Tibial artery (tissue), 4 donors: Measurements from ENCODE around the gene GUCA2A.
"Not testable (repeated sequence)": the region's sequence is repeated elsewhere in the genome, so short reads cannot be mapped to it uniquely, and the experiment has no call there.

Experiments
- DNase-seq, 2 donors: peaks; one replicate each; pipeline ENCODE4 v3.0.0-alpha.2; 2019
- H3K27ac ChIP-seq, 2 donors: fragments of 200-600 bp; sonication (generic) in 1 of 2; 1 replicate in 1 of 2; 2 replicates in 1 of 2; pipeline ENCODE4 v1.5.1; 2018 to 2019; ENCODE audit warnings: mild to moderate bottlenecking in 1 of 2
- H3K27me3 ChIP-seq, 2 donors: fragments of 200-600 bp; sonication (generic) in 1 of 2; one replicate each; pipeline versions ENCODE4 v1.5.1 to v1.6.0; 2016 to 2019
- H3K36me3 ChIP-seq, 3 donors: fragments of 200-600 bp; sonication (generic) in 2 of 3; one replicate each; pipeline ENCODE4 v1.5.1; 2016 to 2019; ENCODE audit warnings: mild to moderate bottlenecking in 2 of 3
- H3K4me1 ChIP-seq, 4 donors: fragments of 200-600 bp; sonication (generic) in 2 of 4; 1 replicate in 3 of 4; 2 replicates in 1 of 4; pipeline ENCODE4 v1.5.1; 2016 to 2019
- H3K4me3 ChIP-seq, 2 donors: fragments of 200-600 bp; sonication (generic) in 1 of 2; 1 replicate in 1 of 2; 2 replicates in 1 of 2; pipeline ENCODE4 v1.5.1; 2018 to 2019; ENCODE audit warnings: mild to moderate bottlenecking in 2 of 2
- H3K9me3 ChIP-seq, 3 donors: fragments of 200-600 bp; sonication (generic) in 1 of 3; one replicate each; pipeline ENCODE4 v1.5.1; 2016 to 2019
- CTCF ChIP-seq, 2 experiments: fragments of 200-600 bp in 1 of 2; fragments of 450-650 bp in 1 of 2; IDR thresholded peaks; one replicate each; pipeline ENCODE4 v1.5.1; 2017 to 2019; ENCODE audit warnings: antibody characterized with exemption in 2 of 2, mild to moderate bottlenecking in 1 of 2, moderate library complexity in 1 of 2
- intact Hi-C: fragments of 100-400 bp; cut with DNase I; formaldehyde crosslinking; loops from one replicate; pipeline ENCODE4 v1.15.0; 2023; ENCODE audit warnings: low total_unique reads

Gene GUCA2A

GRCh38 chr1:42164551-42165420 is at the start of gene GUCA2A:
Gene GUCA2A (minus strand): TSS chr1:42164745. CDS start chr1:42164712, 33 bp downstream.
- Histone ChIP-seq H3K36me3 (no peaks in the 10 kb centered on the region), H3K4me3 (no peak within 1 kb of the TSS), H3K27ac (no peak within 1 kb of the TSS), H3K9me3 (peaks cover 0 to 12% (median 8%) of the 10 kb centered on the region in 3 donors), H3K27me3 (peaks cover 0 to 18% of the 10 kb centered on the region in 2 donors), H3K4me1 (peaks cover 0 to 6% (median 5%) of the 10 kb centered on the region in 4 donors)
- no peak for DNase-seq
- no peak for TF ChIP-seq CTCF (IDR thresholded peaks at IDR 0.05)
- intact Hi-C loops = no loop called here

GRCh38 chr1:42211224-42211623 is 46.7 kb upstream of the GUCA2A start:
- peaks cover 0 to 21% (median 13%) of the 10 kb centered on the region in 4 donors for H3K4me1 ChIP-seq
- intact Hi-C loops = no loop called here
- H3K4me3 ChIP-seq = no peak overlapping the region
- no peak for DNase-seq
- no peaks in the 10 kb centered on the region for H3K27me3 ChIP-seq
- H3K27ac ChIP-seq = no peak overlapping the region
- no peaks in the 10 kb centered on the region for H3K9me3 ChIP-seq
- no peaks in the 10 kb centered on the region for H3K36me3 ChIP-seq
- no peak for TF ChIP-seq CTCF (IDR thresholded peaks at IDR 0.05)

GRCh38 chr1:42210421-42211133 is 46.0 kb upstream of the GUCA2A start:
- intact Hi-C loops = no loop called here
- Histone ChIP-seq H3K4me1 (peaks cover 0 to 21% (median 13%) of the 10 kb centered on the region in 4 donors), H3K27me3 (no peaks in the 10 kb centered on the region), H3K27ac (no peak overlapping the region), H3K9me3 (no peaks in the 10 kb centered on the region), H3K4me3 (no peak overlapping the region), H3K36me3 (no peaks in the 10 kb centered on the region)
- DNase-seq = no peak
- no peak for TF ChIP-seq CTCF (IDR thresholded peaks at IDR 0.05)

- no peak for DNase-seq
- Histone ChIP-seq H3K4me3 (no peak overlapping the region), H3K9me3 (no peaks in the 10 kb centered on the region), H3K27ac (no peak overlapping the region), H3K27me3 (no peaks in the 10 kb centered on the region), H3K36me3 (no peaks in the 10 kb centered on the region), H3K4me1 (peaks cover 0 to 21% (median 10%) of the 10 kb centered on the region in 4 donors)
- intact Hi-C loops = no loop called here
- no peak for TF ChIP-seq CTCF (IDR thresholded peaks at IDR 0.05)
Measured at GRCh38 chr1:42209526-42210251, 45.1 kb upstream of the GUCA2A start.

GRCh38 chr1:42206930-42207329 is 42.4 kb upstream of the GUCA2A start:
- H3K9me3 ChIP-seq, H3K27me3 ChIP-seq, intact Hi-C loops, H3K4me3 ChIP-seq, DNase-seq, H3K36me3 ChIP-seq, H3K27ac ChIP-seq: not testable (repeated sequence)
- peaks cover 0 to 16% (median 4%) of the 10 kb centered on the region in 4 donors for H3K4me1 ChIP-seq
